ENCODE results near the gene RAB18. TPM values are rescaled to one million over a fixed set of nuclear protein-coding genes. Genes with fewer than 3 reads are reported as not detected.

The RAB18 gene
- total and polyA plus RNA-seq, 9 of the 15 experiments (the other 6 are each of a cell fraction or from before 2014, with no cell fraction given), result 10.5 to 46.3 (median 32.5) TPM

DNA sequence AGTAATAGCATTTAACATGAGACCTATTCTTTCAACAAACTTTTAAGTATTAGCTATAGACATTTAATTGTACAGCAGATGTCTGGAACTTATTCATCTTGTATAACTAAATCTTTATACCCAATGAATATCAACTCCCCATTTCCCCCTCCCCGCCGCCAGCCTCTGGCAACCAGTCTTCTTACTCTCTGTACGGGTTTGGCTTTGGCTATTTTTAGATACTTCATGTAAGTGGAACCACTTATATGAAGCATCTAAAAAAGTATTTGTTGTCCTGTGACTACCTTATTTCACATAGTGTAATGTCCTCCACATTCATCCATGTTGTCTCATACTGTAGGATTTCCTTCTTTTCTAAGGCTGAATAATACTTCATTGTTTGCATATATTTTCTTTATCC lies 60.8 kb downstream of the RAB18 start:
- no TSS peak for BruUV-seq (replicated peaks)
- FAIRE-seq (no peak), DNase-seq (ENCODE audit: extremely low read depth in 1 of 4, low spot score in 3 of 4) (no peak), ATAC-seq (no peak)
- in situ Hi-C loops (cut with MboI), result loop anchor here (25.0 kb wide), 1 partner anchor 622 kb away; no protein-coding TSS in a partner anchor
- Histone ChIP-seq H3K27me3 (ENCODE audit: control insufficient read depth in 2 of 2, insufficient read depth in 2 of 2, low read length in 2 of 2) (no peaks in the 10 kb centered on the region; a peak in 1 of 5 replicates), H3K4me3 (no peak overlapping the region), H4K20me1 (replicated peaks; ENCODE audit: control insufficient read depth, insufficient read depth, low read length) (no peaks in the 10 kb centered on the region), H3K27ac (ENCODE audit: extremely low read depth, low read depth, low read length) (no peak overlapping the region), H3K9ac (ENCODE audit: insufficient read depth in 1 of 2, low read depth in 2 of 2, low read length in 2 of 2) (no peak overlapping the region), H3K9me3 (replicated peaks; ENCODE audit: control insufficient read depth, insufficient read depth, low read depth, low read length) (no peaks in the 10 kb centered on the region), H3K4me1 (replicated peaks in 1 of 2; ENCODE audit: control insufficient read depth in 2 of 2, insufficient read depth in 2 of 2, low read length in 2 of 2) (no peaks in the 10 kb centered on the region), H3K4me2 (ENCODE audit: insufficient read depth, low read length) (no peak overlapping the region), H3K79me2 (ENCODE audit: control insufficient read depth, insufficient read depth, low read length) (no peaks in the 10 kb centered on the region), H2AFZ (ENCODE audit: low read depth, low read length) (no peak overlapping the region), H3K9me1 (ENCODE audit: control insufficient read depth, insufficient read depth, low read length) (no peaks in the 10 kb centered on the region), H3K36me3 (ENCODE audit: control insufficient read depth, insufficient read depth, low read length) (no peaks in the 10 kb centered on the region)
- POLR2A ChIA-PET, result no interaction called here
- 0% methylated on average over 3 of the region's 3 CpGs for WGBS (ENCODE audit: insufficient coverage, low coverage, missing lambda C conversion rate)
- CTCF ChIA-PET (ENCODE audit: low intra/inter-chr PET ratio), result no interaction called here
- intact Hi-C loops (cut with micrococcal nuclease), result no loop called here
- TF ChIP-seq ADNP (tag; IDR thresholded peaks at IDR 0.05) (no peak), ZBED1 (IDR thresholded peaks at IDR 0.05) (no peak), ZNF445 (CRISPR knock-in tag; IDR thresholded peaks at IDR 0.05; ENCODE audit: low read depth) (no peak), BRD4 (IDR thresholded peaks at IDR 0.05) (no peak), ZFP1 (CRISPR knock-in tag; IDR thresholded peaks at IDR 0.05) (no peak), ARNT (IDR thresholded peaks at IDR 0.05) (no peak), MEIS2 (IDR thresholded peaks at IDR 0.05; ENCODE audit: partially characterized antibody) (no peak), MYNN (IDR thresholded peaks at IDR 0.05) (no peak), MYNN (CRISPR knock-in tag; IDR thresholded peaks at IDR 0.05) (no peak), KLF1 (tag; IDR thresholded peaks at IDR 0.05) (no peak), MEF2A (IDR thresholded peaks at IDR 0.05; ENCODE audit: control insufficient read depth, low read depth, low read length) (no peak)
- TF ChIP-seq, protein P1, sequence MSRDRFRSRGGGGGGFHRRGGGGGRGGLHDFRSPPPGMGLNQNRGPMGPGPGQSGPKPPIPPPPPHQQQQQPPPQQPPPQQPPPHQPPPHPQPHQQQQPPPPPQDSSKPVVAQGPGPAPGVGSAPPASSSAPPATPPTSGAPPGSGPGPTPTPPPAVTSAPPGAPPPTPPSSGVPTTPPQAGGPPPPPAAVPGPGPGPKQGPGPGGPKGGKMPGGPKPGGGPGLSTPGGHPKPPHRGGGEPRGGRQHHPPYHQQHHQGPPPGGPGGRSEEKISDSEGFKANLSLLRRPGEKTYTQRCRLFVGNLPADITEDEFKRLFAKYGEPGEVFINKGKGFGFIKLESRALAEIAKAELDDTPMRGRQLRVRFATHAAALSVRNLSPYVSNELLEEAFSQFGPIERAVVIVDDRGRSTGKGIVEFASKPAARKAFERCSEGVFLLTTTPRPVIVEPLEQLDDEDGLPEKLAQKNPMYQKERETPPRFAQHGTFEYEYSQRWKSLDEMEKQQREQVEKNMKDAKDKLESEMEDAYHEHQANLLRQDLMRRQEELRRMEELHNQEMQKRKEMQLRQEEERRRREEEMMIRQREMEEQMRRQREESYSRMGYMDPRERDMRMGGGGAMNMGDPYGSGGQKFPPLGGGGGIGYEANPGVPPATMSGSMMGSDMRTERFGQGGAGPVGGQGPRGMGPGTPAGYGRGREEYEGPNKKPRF (IDR thresholded peaks at IDR 0.05; ENCODE audit: low read depth, low read length), result no peak
- TF ChIP-seq, protein P2, sequence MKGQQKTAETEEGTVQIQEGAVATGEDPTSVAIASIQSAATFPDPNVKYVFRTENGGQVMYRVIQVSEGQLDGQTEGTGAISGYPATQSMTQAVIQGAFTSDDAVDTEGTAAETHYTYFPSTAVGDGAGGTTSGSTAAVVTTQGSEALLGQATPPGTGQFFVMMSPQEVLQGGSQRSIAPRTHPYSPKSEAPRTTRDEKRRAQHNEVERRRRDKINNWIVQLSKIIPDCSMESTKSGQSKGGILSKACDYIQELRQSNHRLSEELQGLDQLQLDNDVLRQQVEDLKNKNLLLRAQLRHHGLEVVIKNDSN (CRISPR knock-in tag; IDR thresholded peaks at IDR 0.05), result no peak
- TF ChIP-seq, protein P3, sequence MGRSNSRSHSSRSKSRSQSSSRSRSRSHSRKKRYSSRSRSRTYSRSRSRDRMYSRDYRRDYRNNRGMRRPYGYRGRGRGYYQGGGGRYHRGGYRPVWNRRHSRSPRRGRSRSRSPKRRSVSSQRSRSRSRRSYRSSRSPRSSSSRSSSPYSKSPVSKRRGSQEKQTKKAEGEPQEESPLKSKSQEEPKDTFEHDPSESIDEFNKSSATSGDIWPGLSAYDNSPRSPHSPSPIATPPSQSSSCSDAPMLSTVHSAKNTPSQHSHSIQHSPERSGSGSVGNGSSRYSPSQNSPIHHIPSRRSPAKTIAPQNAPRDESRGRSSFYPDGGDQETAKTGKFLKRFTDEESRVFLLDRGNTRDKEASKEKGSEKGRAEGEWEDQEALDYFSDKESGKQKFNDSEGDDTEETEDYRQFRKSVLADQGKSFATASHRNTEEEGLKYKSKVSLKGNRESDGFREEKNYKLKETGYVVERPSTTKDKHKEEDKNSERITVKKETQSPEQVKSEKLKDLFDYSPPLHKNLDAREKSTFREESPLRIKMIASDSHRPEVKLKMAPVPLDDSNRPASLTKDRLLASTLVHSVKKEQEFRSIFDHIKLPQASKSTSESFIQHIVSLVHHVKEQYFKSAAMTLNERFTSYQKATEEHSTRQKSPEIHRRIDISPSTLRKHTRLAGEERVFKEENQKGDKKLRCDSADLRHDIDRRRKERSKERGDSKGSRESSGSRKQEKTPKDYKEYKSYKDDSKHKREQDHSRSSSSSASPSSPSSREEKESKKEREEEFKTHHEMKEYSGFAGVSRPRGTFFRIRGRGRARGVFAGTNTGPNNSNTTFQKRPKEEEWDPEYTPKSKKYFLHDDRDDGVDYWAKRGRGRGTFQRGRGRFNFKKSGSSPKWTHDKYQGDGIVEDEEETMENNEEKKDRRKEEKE (IDR thresholded peaks at IDR 0.05; ENCODE audit: borderline replicate concordance in 1 of 2, control insufficient read depth in 1 of 2, low read depth in 2 of 2, low read length in 1 of 2), result no peak
- TF ChIP-seq, protein P4, sequence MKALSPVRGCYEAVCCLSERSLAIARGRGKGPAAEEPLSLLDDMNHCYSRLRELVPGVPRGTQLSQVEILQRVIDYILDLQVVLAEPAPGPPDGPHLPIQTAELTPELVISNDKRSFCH (CRISPR knock-in tag; IDR thresholded peaks at IDR 0.05), result no peak
- TF ChIP-seq, protein P4 (tag; IDR thresholded peaks at IDR 0.05), result no peak
- TF ChIP-seq, protein P5, sequence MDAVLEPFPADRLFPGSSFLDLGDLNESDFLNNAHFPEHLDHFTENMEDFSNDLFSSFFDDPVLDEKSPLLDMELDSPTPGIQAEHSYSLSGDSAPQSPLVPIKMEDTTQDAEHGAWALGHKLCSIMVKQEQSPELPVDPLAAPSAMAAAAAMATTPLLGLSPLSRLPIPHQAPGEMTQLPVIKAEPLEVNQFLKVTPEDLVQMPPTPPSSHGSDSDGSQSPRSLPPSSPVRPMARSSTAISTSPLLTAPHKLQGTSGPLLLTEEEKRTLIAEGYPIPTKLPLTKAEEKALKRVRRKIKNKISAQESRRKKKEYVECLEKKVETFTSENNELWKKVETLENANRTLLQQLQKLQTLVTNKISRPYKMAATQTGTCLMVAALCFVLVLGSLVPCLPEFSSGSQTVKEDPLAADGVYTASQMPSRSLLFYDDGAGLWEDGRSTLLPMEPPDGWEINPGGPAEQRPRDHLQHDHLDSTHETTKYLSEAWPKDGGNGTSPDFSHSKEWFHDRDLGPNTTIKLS (IDR thresholded peaks at IDR 0.05; ENCODE audit: borderline replicate concordance, low read depth), result no peak

Data from K562 (cell line).